Activated naive CD8-positive, alpha-beta T cell treated with anti-CD3 and anti-CD28 coated beads, Interleukin-2, amount 50 U/mL, for 24 hours (primary cell): ENCODE data around the gene MVP.
"Not testable (repeated sequence)": the region's sequence is repeated elsewhere in the genome, so short reads cannot be mapped to it uniquely, and the experiment has no call there.

ENCODE experiments used
- ATAC-seq: fragments of 150-1000 bp; cut with Tn5 transposase; one replicate; pipeline ENCODE4 v1.10.0; 2021
- DNase-seq: peaks from one replicate; pipeline ENCODE4 v3.0.0; 2021
- H3K27ac Mint-ChIP-seq: one replicate; pipeline ENCODE4 v1.8.0; 2021; ENCODE audit warnings: mild to moderate bottlenecking, mixed read lengths
- H3K27me3 Mint-ChIP-seq: one replicate; pipeline ENCODE4 v1.8.0; 2021; ENCODE audit warnings: mixed read lengths
- H3K36me3 Mint-ChIP-seq: one replicate; pipeline ENCODE4 v1.8.0; 2021; ENCODE audit warnings: low read depth, mixed read lengths
- H3K4me1 Mint-ChIP-seq: one replicate; pipeline ENCODE4 v1.8.0; 2021; ENCODE audit warnings: mixed read lengths
- H3K4me3 Mint-ChIP-seq: one replicate; pipeline ENCODE4 v1.8.0; 2021; ENCODE audit warnings: mild to moderate bottlenecking, moderate library complexity, mixed read lengths
- H3K9me3 Mint-ChIP-seq: one replicate; pipeline ENCODE4 v1.8.0; 2021; ENCODE audit warnings: mixed read lengths

The MVP gene

DNA sequence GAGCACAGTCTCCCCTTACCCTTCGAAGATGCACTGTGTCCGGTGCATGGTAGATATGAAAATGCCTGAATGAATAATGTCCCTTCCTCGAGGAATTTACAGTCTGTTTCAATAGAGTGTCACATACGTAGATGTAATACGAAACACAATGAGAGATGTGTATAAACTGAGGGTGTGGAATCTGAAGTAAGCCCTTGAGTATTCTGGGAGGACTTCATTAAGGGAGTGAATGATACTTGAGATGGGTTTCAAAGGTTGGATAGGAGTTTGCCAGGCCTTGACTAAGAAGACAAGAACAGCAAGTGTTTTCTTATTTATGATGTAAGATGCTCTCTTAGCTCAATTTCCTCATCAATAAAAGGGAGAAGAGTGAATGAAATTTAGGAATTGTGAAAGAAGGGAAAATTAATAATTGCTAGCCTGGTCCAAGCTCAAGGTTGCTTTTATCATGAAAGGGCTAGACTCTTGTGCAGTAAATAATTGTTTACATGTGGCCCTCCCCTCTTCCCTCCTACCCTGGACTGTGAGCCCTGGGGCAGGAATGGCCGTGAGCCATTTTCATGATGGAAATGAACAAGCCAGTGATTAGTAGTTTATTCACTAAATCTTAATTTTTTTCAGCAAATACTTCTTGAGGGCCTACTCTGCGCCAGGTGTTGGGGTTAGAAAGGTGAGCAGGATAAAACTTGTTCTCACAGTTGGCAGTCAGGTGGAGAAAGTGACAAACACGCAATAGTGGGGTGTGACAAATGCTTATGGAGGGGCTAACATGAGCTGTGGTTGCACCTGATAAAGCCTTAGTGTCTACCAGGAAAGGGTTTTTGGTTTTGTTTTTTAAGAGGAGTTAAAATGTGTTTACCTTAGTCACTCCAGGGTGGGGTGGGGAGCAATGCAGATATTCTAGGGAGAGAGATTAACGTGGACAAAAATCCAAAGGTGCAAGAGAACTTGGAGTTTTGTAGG is 28.1 kb upstream of the MVP start:
- Mint-ChIP-seq H3K27me3 (no peaks in the 10 kb centered on the region), H3K4me1 (peaks cover 39% of the 10 kb centered on the region), H3K27ac (peak overlapping the region; percentile 97), H3K36me3 (peaks cover 49% of the 10 kb centered on the region), H3K4me3 (peak overlapping the region; percentile 98), H3K9me3 (no peaks in the 10 kb centered on the region)
- ATAC-seq (no peak), DNase-seq (no peak)

DNA sequence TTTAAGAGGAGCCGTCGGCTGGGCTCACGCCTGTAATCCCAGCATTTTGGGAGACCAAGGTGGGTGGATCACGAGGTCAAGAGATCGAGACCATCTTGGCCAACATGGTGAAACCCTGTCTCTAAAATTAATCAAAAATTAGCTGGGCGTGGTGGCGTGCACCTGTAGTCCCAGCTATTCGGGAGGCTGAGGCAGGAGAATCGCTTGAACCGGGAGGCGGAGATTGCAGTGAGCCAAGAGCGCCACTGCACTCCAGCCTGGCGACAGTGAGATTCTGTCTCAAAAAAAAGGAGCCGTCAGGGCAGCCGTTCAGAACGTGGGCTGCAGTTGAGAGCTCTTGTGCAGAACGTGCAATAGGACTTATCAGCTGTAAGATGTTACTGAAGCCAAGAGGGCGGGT is 27.1 kb upstream of the MVP start:
- H3K9me3 Mint-ChIP-seq, H3K27ac Mint-ChIP-seq, H3K27me3 Mint-ChIP-seq, DNase-seq, ATAC-seq, H3K4me3 Mint-ChIP-seq: not testable (repeated sequence)
- H3K36me3 Mint-ChIP-seq, result peaks cover 58% of the 10 kb centered on the region
- peaks cover 39% of the 10 kb centered on the region for H3K4me1 Mint-ChIP-seq

DNA sequence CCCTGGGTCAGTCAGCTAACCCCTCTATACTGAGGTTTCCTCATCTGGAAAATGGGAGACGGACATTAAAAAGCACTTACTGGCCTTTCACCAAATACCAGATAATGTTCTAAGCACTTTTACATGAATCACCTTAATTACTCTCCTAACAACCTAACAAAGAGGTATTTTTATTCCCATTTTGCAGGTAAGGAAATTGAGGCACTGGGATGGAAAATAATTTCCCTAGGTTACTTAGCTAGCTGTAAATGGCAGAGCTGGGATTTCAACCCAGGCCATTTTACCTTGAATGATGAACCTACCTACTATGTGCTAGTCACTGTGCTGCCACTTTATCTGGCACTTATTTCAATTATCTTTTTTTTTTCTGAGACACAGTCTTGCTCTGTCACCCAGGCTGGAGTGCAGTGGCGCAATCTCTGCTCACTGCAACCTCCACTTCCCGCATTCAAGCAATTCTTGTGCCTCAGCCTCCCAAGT is 26.0 kb upstream of the MVP start:
- Mint-ChIP-seq H3K27me3 (no peaks in the 10 kb centered on the region), H3K36me3 (peaks cover 67% of the 10 kb centered on the region), H3K27ac (no peak overlapping the region), H3K4me3 (no peak overlapping the region), H3K4me1 (peaks cover 36% of the 10 kb centered on the region), H3K9me3 (no peaks in the 10 kb centered on the region)
- ATAC-seq, result no peak
- DNase-seq, result no peak

DNA sequence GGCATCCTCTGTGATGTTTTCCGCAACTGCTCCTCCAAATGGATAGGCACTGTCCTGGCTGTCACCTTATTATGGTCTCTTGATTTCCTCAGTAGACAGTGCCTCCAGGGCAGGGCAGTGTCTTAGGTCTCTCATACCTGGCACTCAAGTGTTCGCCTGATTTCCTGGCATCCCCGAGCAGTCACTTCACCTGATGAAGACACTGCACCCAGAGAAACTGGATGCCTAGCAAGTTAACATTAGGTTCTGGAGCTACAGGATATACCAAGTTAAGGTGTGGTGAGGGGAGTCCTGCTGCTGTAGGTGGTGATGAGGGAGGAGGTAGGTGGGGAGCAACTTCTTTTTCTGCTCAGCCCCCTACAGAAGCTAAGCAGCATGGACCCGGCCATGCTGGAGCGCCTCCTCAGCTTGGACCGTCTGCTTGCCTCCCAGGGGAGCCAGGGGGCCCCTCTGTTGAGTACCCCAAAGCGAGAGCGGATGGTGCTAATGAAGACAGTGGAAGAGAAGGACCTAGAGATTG is 17.8 kb upstream of the MVP start:
- H3K36me3 Mint-ChIP-seq, result peaks cover 58% of the 10 kb centered on the region
- H3K9me3 Mint-ChIP-seq, result no peaks in the 10 kb centered on the region
- H3K27me3 Mint-ChIP-seq, result no peaks in the 10 kb centered on the region
- DNase-seq (no peak), ATAC-seq (no peak)
- peaks cover 21% of the 10 kb centered on the region for H3K4me1 Mint-ChIP-seq
- no peak overlapping the region for H3K4me3 Mint-ChIP-seq
- H3K27ac Mint-ChIP-seq, result no peak overlapping the region

DNA sequence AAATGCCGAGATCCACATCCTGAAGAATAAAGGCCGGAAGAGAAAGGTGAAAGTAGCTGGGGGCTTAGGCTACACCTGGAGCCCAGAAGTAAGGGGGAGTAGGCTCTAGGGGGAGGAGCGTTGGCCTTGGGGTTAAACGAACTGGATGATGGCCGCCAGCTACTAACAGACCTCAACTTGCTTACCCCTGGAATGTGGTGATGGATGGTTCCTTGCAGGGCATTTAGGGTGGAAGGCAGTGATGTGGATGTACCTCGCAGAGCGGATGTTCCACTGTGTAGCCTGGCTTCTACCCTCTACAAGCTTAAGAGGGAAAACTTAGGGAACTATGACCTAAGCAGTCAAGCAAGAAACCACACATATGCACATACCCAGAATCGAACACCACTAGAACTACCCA is 16.2 kb upstream of the MVP start:
- Mint-ChIP-seq H3K36me3 (peaks cover 59% of the 10 kb centered on the region), H3K4me3 (peak overlapping the region; percentile 97), H3K9me3 (no peaks in the 10 kb centered on the region), H3K27me3 (no peaks in the 10 kb centered on the region), H3K27ac (peak overlapping the region; percentile 99), H3K4me1 (peaks cover 34% of the 10 kb centered on the region)
- ATAC-seq (no peak), DNase-seq (no peak)

DNA sequence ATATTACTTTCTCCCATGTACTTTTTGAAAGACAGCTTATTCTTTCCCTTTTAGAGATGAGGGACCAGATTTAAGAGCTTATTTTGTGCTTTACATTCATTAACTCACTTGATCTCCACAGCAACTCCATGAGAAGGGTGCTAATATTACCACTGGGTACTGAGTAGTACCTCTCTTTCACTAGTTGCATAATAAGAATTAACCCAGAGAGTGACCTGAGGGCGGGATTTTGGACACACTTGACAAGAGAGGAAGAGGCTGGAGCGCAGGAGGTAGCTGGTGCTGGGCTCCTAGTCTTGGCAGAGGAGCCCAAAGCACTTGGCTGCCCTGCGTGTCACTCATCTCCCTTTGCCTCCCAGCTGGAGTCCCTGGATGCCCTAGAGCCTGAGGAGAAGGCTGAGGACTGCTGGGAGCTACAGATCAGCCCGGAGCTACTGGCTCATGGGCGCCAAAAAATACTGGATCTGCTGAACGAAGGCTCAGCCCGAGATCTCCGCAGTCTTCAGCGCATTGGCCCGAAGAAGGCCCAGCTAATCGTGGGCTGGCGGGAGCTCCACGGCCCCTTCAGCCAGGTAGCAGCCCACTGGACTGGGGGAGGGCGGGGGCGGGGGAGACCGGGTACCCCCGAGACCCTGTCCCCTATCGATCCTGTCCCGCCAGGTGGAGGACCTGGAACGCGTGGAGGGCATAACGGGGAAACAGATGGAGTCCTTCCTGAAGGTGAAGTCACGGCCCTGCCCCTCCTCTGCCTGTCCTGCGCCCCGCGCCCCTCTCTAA is 15.6 kb upstream of the MVP start:
- H3K27me3 Mint-ChIP-seq, result no peaks in the 10 kb centered on the region
- DNase-seq, result no peak
- H3K4me1 Mint-ChIP-seq, result peaks cover 35% of the 10 kb centered on the region
- peak overlapping the region; percentile 99 for H3K27ac Mint-ChIP-seq
- ATAC-seq, result peak; percentile 1
- H3K36me3 Mint-ChIP-seq, result peaks cover 57% of the 10 kb centered on the region
- no peaks in the 10 kb centered on the region for H3K9me3 Mint-ChIP-seq
- peak overlapping the region; percentile 97 for H3K4me3 Mint-ChIP-seq

DNA sequence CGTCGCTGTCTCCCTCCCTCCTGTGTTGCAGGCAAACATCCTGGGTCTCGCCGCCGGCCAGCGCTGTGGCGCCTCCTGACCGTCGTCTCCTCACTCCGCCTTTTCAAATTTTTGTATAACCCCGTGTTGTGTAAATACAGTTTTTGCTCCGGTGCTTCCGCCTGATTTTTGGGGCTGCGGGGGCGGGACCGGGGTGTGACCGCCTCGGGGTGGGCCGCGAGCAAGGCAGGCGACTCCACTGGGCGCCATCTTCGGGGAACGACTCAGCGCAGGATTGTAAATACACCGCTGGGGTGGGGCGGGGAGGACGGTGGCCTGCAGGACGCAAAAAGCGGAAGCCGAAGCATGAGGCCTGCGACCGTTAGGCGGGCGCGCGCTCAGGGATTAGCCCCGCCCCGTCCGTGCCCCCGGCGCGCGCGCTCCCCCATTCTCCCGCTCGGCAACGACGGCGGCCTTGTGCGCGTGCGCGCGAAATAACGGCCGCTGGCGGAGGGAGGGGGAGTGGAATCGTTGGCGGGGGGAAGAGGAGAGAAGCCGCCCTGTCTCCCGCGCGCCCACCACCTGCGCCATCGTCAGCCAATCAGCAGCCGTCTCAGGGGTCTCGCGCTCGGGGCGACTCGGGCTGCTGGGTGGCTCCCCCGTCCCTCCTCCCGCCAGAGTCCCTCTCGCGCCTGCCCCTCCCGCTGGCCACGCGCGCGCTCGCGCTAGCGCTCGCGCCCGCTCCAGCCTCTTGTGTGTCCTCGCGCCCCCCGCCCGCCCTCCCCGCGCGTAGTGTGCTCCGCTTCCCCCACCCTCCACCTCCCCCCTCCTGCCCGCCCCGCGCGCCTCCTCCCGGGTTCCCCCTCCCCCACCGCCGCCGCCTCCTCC is 14.8 kb upstream of the MVP start:
- H3K36me3 Mint-ChIP-seq, result peaks cover 61% of the 10 kb centered on the region
- peak; percentile 64 for ATAC-seq
- peak overlapping the region; percentile 97 for H3K4me3 Mint-ChIP-seq
- peak overlapping the region; percentile 99 for H3K27ac Mint-ChIP-seq
- H3K4me1 Mint-ChIP-seq, result peaks cover 44% of the 10 kb centered on the region
- peak; percentile 98 for DNase-seq
- no peaks in the 10 kb centered on the region for H3K27me3 Mint-ChIP-seq
- no peaks in the 10 kb centered on the region for H3K9me3 Mint-ChIP-seq

DNA sequence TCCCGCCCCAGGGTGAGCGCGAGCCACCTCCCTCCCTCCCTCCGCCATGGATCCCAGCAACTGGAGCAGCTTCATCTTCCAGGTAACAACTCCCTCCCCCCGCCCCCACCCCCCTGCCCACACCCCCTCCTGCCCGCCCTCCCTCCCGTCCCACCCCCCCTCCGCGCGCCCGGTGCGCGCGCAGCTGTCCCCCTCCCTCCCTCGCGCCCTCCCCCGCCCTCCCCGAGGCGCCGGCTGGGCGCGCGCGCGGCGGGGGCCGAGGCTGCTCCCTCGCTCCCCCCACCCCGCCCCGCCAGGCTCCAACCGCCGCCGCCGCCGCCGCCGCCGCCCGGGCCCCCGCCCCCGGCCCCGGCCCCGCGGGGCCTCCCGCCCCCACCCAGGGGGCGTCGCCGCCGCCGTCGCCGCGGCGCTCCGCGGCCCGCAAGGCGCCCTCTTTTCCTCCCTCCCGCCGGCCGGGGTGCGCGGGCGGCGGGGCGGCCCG is 14.1 kb upstream of the MVP start, which contains the start of gene MAZ:
TSS of gene MAZ (plus strand) at position 431 of the 481 bp plus-strand sequence. CDS start 173 bp downstream, outside the sequence.
- peaks cover 50% of the 10 kb centered on the region for H3K4me1 Mint-ChIP-seq
- ATAC-seq (no peak), DNase-seq (peak; percentile 80)
- peaks cover 58% of the 10 kb centered on the region for H3K36me3 Mint-ChIP-seq
- H3K27me3 Mint-ChIP-seq, result no peaks in the 10 kb centered on the region
- peak within 1 kb of the TSS; percentile 99 for H3K27ac Mint-ChIP-seq
- H3K9me3 Mint-ChIP-seq, result no peaks in the 10 kb centered on the region
- H3K4me3 Mint-ChIP-seq, result peak within 1 kb of the TSS; percentile 97

DNA sequence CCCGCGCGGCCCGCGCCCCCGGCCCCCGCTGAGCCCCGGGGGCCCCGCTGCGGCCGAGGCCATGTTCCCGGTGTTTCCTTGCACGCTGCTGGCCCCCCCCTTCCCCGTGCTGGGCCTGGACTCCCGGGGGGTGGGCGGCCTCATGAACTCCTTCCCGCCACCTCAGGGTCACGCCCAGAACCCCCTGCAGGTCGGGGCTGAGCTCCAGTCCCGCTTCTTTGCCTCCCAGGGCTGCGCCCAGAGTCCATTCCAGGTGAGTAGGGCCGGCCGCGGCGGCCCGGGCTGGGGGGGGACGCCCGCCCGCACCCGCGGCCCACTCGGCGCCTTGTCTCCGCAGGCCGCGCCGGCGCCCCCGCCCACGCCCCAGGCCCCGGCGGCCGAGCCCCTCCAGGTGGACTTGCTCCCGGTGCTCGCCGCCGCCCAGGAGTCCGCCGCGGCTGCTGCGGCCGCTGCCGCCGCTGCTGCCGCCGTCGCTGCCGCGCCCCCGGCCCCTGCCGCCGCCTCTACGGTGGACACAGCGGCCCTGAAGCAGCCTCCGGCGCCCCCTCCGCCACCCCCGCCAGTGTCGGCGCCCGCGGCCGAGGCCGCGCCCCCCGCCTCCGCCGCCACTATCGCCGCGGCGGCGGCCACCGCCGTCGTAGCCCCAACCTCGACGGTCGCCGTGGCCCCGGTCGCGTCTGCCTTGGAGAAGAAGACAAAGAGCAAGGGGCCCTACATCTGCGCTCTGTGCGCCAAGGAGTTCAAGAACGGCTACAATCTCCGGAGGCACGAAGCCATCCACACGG is 13.4 kb upstream of the MVP start:
- no peaks in the 10 kb centered on the region for H3K9me3 Mint-ChIP-seq
- H3K4me1 Mint-ChIP-seq, result peaks cover 57% of the 10 kb centered on the region
- peak overlapping the region; percentile 98 for H3K27ac Mint-ChIP-seq
- no peaks in the 10 kb centered on the region for H3K27me3 Mint-ChIP-seq
- no peak for ATAC-seq
- peak overlapping the region; percentile 97 for H3K4me3 Mint-ChIP-seq
- H3K36me3 Mint-ChIP-seq, result peaks cover 53% of the 10 kb centered on the region
- peak; percentile 74 for DNase-seq

DNA sequence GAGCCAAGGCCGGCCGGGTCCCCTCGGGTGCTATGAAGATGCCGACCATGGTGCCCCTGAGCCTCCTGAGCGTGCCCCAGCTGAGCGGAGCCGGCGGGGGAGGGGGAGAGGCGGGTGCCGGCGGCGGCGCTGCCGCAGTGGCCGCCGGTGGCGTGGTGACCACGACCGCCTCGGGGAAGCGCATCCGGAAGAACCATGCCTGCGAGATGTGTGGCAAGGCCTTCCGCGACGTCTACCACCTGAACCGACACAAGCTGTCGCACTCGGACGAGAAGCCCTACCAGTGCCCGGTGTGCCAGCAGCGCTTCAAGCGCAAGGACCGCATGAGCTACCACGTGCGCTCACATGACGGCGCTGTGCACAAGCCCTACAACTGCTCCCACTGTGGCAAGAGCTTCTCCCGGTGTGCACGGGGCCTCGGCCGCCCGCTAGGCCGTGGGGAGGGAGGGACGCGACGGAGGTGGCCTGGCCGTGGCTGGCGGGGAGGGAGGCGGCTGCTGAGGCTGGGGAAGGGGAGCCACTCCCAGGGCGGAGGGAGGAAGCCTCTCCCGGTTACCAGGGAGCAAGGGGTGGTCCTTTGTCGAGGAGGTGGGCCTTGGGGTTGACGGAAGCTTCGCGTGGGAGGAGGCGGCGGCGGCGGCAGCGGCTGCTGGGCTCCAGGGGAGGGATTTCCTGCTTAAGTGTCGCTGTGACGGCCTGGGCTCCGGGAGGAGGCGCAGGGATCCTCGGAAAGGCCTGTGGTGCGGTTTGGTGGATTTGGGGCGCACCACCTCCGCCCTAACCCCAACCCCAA is 12.6 kb upstream of the MVP start:
- Mint-ChIP-seq H3K27ac (peak overlapping the region; percentile 98), H3K27me3 (peaks cover 5% of the 10 kb centered on the region), H3K4me1 (peaks cover 58% of the 10 kb centered on the region), H3K36me3 (peaks cover 53% of the 10 kb centered on the region), H3K4me3 (peak overlapping the region; percentile 97), H3K9me3 (no peaks in the 10 kb centered on the region)
- ATAC-seq, result peak; percentile 27
- peak; percentile 90 for DNase-seq

DNA sequence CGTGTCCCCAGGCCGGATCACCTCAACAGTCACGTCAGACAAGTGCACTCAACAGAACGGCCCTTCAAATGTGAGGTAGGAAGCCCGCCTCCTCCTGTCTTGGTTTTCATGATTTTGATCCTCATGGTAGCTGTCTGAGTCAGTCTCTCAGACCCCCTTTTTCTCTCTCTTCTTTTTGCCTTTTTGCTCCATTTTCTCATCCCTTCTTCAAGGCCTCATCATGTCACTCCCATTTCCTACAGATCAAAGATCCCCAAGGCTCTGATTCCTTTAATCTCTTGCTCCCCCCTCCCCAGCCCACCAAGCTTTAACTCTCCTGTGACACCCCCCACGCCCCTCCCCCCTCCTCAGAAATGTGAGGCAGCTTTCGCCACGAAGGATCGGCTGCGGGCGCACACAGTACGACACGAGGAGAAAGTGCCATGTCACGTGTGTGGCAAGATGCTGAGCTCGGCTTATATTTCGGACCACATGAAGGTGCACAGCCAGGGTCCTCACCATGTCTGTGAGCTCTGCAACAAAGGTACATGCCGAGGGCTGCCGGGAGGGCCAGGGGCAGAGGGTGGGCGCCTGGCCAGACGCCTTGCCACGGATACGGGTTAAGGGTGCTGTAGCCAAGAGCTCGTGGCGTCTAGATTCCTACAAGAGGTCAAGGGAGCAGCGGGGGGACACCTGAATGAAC is 11.9 kb upstream of the MVP start:
- Mint-ChIP-seq H3K36me3 (peaks cover 46% of the 10 kb centered on the region), H3K27me3 (peaks cover 5% of the 10 kb centered on the region), H3K9me3 (no peaks in the 10 kb centered on the region), H3K27ac (peak overlapping the region; percentile 98), H3K4me1 (peaks cover 58% of the 10 kb centered on the region), H3K4me3 (peak overlapping the region; percentile 97)
- ATAC-seq (no peak), DNase-seq (peak; percentile 42)
